K562 (cell line): Measurements from ENCODE around the gene SELENOW. TPM values are rescaled to one million over a fixed set of nuclear protein-coding genes. Genes with fewer than 3 reads are reported as not detected.

Source experiments
- ATAC-seq: fragments of 200-7000 bp; cut with Tn5 transposase; 3 replicates; pipeline ENCODE4 v1.9.1; 2020; ENCODE audit warnings: moderate library complexity
- BruUV-seq: library from RNA; stranded (reverse); fragments of 400-500 nt; replicated peaks from 2 replicates; lab custom pipeline; 2021; lab: Mats Ljungman, UMichigan
- CTCF ChIA-PET: fragments of 300-600 bp; formaldehyde crosslinking; extraction: SDS; loops from one replicate; lab custom pipeline; 2021; ENCODE audit warnings: low intra/inter-chr PET ratio; lab: Yijun Ruan, JAX
- POLR2A ChIA-PET: fragments of 300-600, 350-650 bp; sonication (Branson Sonifier 250); formaldehyde crosslinking; extraction: SDS; loops from one replicate; lab custom pipeline; 2021; ENCODE audit warnings: antibody characterized with exemption, inconsistent platforms; lab: Yijun Ruan, JAX
- DNase-seq, 4 experiments: peaks; one replicate each; pipeline versions ENCODE4 v3.0.0 to v3.0.0-alpha.2; 2011 to 2018; ENCODE audit warnings: low spot score in 3 of 4, mixed read lengths in 3 of 4; ENCODE audit errors: extremely low read depth in 1 of 4
- FAIRE-seq: peaks from 2 replicates; lab custom pipeline; 2011; peaks lifted over from hg19 to GRCh38; lab: Jason Lieb, UNC
- H2AFZ ChIP-seq: 2 replicates; pipeline ENCODE4 v1.6.0; 2011; ENCODE audit warnings: low read depth, low read length, control low read depth, inconsistent platforms
- H3K27ac ChIP-seq: fragments of 200-600 bp; 3 replicates; pipeline ENCODE4 v1.8.0; 2011; ENCODE audit warnings: low read depth, mild to moderate bottlenecking, control low read depth, inconsistent platforms, low read length, moderate library complexity, mixed read lengths; ENCODE audit errors: extremely low read depth
- H3K27me3 ChIP-seq, 2 experiments: fragments of 300-600 bp in 1 of 2; 2 replicates in 1 of 2; 3 replicates in 1 of 2; pipeline versions ENCODE4 v1.6.0 to v1.8.0; 2011; ENCODE audit warnings: inconsistent platforms in 2 of 2, low read length in 2 of 2, mild to moderate bottlenecking in 1 of 2, mixed read lengths in 1 of 2, moderate library complexity in 1 of 2; ENCODE audit not compliant: control insufficient read depth in 2 of 2, insufficient read depth in 2 of 2
- H3K36me3 ChIP-seq: fragments of 300-600 bp; 3 replicates; pipeline ENCODE4 v1.8.0; 2011; ENCODE audit warnings: mild to moderate bottlenecking, low read length, inconsistent platforms; ENCODE audit not compliant: control insufficient read depth, insufficient read depth
- H3K4me1 ChIP-seq, 2 experiments: fragments of 200-600 bp in 1 of 2; replicated peaks in 1 of 2; 2 replicates in 1 of 2; 3 replicates in 1 of 2; pipeline versions ENCODE4 v1.5.1 to v1.8.0; 2011; ENCODE audit warnings: inconsistent platforms in 2 of 2, low read length in 2 of 2, mild to moderate bottlenecking in 1 of 2, mixed read lengths in 1 of 2, moderate library complexity in 1 of 2; ENCODE audit not compliant: control insufficient read depth in 2 of 2, insufficient read depth in 2 of 2
- H3K4me2 ChIP-seq: 2 replicates; pipeline ENCODE4 v1.6.1; 2011; ENCODE audit warnings: low read length, control low read depth, inconsistent platforms, mixed read lengths; ENCODE audit not compliant: insufficient read depth
- H3K4me3 ChIP-seq: fragments of 200-600 bp; sonication (generic), shearing (Covaris generic); 2 replicates; pipeline ENCODE4 v1.5.1; 2016; ENCODE audit warnings: control low read depth, inconsistent platforms
- H3K79me2 ChIP-seq: fragments of 200-600 bp; 3 replicates; pipeline ENCODE4 v1.8.0; 2011; ENCODE audit warnings: low read length, inconsistent platforms; ENCODE audit not compliant: control insufficient read depth, insufficient read depth
- H3K9ac ChIP-seq, 2 experiments: 2 replicates each; pipeline versions ENCODE4 v1.6.0 to v1.6.1; 2011; ENCODE audit warnings: low read depth in 2 of 2, low read length in 2 of 2, control low read depth in 1 of 2, inconsistent platforms in 1 of 2, mild to moderate bottlenecking in 1 of 2, mixed read lengths in 1 of 2; ENCODE audit not compliant: insufficient read depth in 1 of 2
- H3K9me1 ChIP-seq: one replicate; pipeline ENCODE4 v1.6.0; 2011; ENCODE audit warnings: inconsistent platforms, mild to moderate bottlenecking, low read length, moderate library complexity; ENCODE audit not compliant: control insufficient read depth, insufficient read depth
- H3K9me3 ChIP-seq: replicated peaks from 2 replicates; pipeline ENCODE4 v1.5.1; 2011; ENCODE audit warnings: low read depth, low read length, inconsistent platforms; ENCODE audit not compliant: control insufficient read depth, insufficient read depth
- H4K20me1 ChIP-seq: replicated peaks from 2 replicates; pipeline ENCODE4 v1.6.1; 2011; ENCODE audit warnings: low read length, inconsistent platforms, mixed read lengths; ENCODE audit not compliant: control insufficient read depth, insufficient read depth
- DNMT1 ChIP-seq: fragments of 450-650 bp; IDR thresholded peaks from 2 replicates; pipeline ENCODE4 v1.6.1; 2016; ENCODE audit warnings: antibody characterized with exemption, mild to moderate bottlenecking
- LARP7 ChIP-seq: fragments of 450-650 bp; IDR thresholded peaks from 2 replicates; pipeline ENCODE4 v1.6.1; 2016
- PCBP2 ChIP-seq: fragments of 200-400 bp; formaldehyde crosslinking; IDR thresholded peaks from 2 replicates; pipeline ENCODE4 v1.6.1; 2018; ENCODE audit warnings: low read length, low read depth, mild to moderate bottlenecking, moderate library complexity; ENCODE audit not compliant: poor library complexity, severe bottlenecking
- RBFOX2 ChIP-seq: fragments of 200-400 bp; formaldehyde crosslinking; IDR thresholded peaks from 2 replicates; pipeline ENCODE4 v1.6.1; 2017; ENCODE audit warnings: low read depth, mild to moderate bottlenecking, low read length, moderate library complexity
- RBM34 ChIP-seq: fragments of 200-400 bp; formaldehyde crosslinking; IDR thresholded peaks from 2 replicates; pipeline ENCODE4 v1.6.1; 2018; ENCODE audit warnings: low read length, borderline replicate concordance; ENCODE audit not compliant: insufficient read depth
- RFX1 ChIP-seq: fragments of 450-650 bp; IDR thresholded peaks from 2 replicates; pipeline ENCODE4 v1.6.1; 2016; ENCODE audit warnings: mild to moderate bottlenecking, moderate library complexity
- WHSC1 ChIP-seq: IDR thresholded peaks from one replicate; pipeline ENCODE4 v1.6.1; 2012; ENCODE audit warnings: low read length, control low read depth, inconsistent platforms
- XRCC5 ChIP-seq: fragments of 200-400 bp; formaldehyde crosslinking; IDR thresholded peaks from 2 replicates; pipeline ENCODE4 v1.6.1; 2017; ENCODE audit warnings: low read depth, mild to moderate bottlenecking, low read length
- ZBTB1 ChIP-seq: sonication (generic); formaldehyde crosslinking; IDR thresholded peaks from 2 replicates; pipeline ENCODE4 v1.8.1; 2023; ENCODE audit warnings: missing genetic modification reagents, low read depth, mild to moderate bottlenecking, borderline replicate concordance
- ZKSCAN1 ChIP-seq: fragments of 150-350 bp; IDR thresholded peaks from 2 replicates; pipeline ENCODE4 v1.6.1; 2016; ENCODE audit warnings: low read depth, low read length
- ZNF140 ChIP-seq: fragments of 250-450 bp; sonication (Bioruptor Pico); IDR thresholded peaks from 2 replicates; pipeline ENCODE4 v1.8.0; 2021; ENCODE audit warnings: moderate library complexity, mild to moderate bottlenecking, inconsistent platforms
- ZNF23 ChIP-seq: fragments of 250-450 bp; sonication (Bioruptor Pico); IDR thresholded peaks from 2 replicates; pipeline ENCODE4 v1.4.0; 2020; ENCODE audit warnings: mild to moderate bottlenecking
- WGBS: fragments of 100-300 bp; shearing (Covaris generic); methylation state at CpG from one replicate; pipeline ENCODE4 v1.1.6; 2016; ENCODE audit warnings: low coverage, mixed read lengths; ENCODE audit not compliant: insufficient coverage; ENCODE audit errors: missing lambda C conversion rate; 5-methylcytosine and 5-hydroxymethylcytosine counted together
- in situ Hi-C: fragments of 300-500 bp; cut with MboI; formaldehyde crosslinking; loops from 4 replicates; pipeline ENCODE4 v1.15.0; 2018; ENCODE audit warnings: inconsistent platforms, mixed read lengths
- intact Hi-C: fragments of 100-400 bp; cut with micrococcal nuclease; formaldehyde crosslinking; loops from 2 replicates; pipeline ENCODE4 v1.14.2; 2022
- polyA plus RNA-seq, 8 experiments: library from polyadenylated mRNA; depleted of rRNA in 4 of 8; stranded (reverse) in 5 of 8; unstranded in 3 of 8; fragments of >200 nt; fragmentation: Nextera tagmentation in 2 of 8; fragmentation: Illumina TruSeq in 1 of 8; extraction: Ambion mirVana in 2 of 8; extraction: Trizol in 1 of 8; gene quantifications; 2 replicates each; pipeline versions ENCODE4 v1.2.1 to v1.2.3, GENCODE V29; 2011 to 2014; ENCODE audit warnings: inconsistent platforms in 1 of 8, missing spikeins in 1 of 8
- total RNA-seq, 7 experiments: library from RNA; depleted of rRNA in 6 of 7; stranded (reverse); fragments of >200 nt in 6 of 7; fragmentation: Illumina TruSeq in 2 of 7; extraction: Trizol in 2 of 7; gene quantifications; 2 replicates each; pipeline versions ENCODE4 v1.2.1 to v1.2.3, GENCODE V29; 2011 to 2021; ENCODE audit warnings: low replicate concordance in 1 of 7
- TF ChIP-seq, protein P1 (sequence below): fragments of 150-350 bp; IDR thresholded peaks from 2 replicates; pipeline ENCODE4 v1.6.1; 2014; ENCODE audit warnings: low read depth, mild to moderate bottlenecking, low read length, borderline replicate concordance
- TF ChIP-seq, protein P2 (sequence below): fragments of 450-650 bp; formaldehyde crosslinking; IDR thresholded peaks from 2 replicates; pipeline ENCODE4 v1.4.0; 2020; ENCODE audit warnings: mild to moderate bottlenecking, moderate library complexity
- TF ChIP-seq, protein P3 (sequence below): IDR thresholded peaks from 3 replicates; pipeline ENCODE4 v1.6.1; 2011; ENCODE audit warnings: borderline replicate concordance, mild to moderate bottlenecking, moderate library complexity; ENCODE audit not compliant: insufficient read length; ENCODE audit errors: extremely low read depth

SELENOW gene
- total and polyA plus RNA-seq, 9 of the 15 experiments (the other 6 are each of a cell fraction or from before 2014, with no cell fraction given): 91.9 to 279 (median 156) TPM

DNA sequence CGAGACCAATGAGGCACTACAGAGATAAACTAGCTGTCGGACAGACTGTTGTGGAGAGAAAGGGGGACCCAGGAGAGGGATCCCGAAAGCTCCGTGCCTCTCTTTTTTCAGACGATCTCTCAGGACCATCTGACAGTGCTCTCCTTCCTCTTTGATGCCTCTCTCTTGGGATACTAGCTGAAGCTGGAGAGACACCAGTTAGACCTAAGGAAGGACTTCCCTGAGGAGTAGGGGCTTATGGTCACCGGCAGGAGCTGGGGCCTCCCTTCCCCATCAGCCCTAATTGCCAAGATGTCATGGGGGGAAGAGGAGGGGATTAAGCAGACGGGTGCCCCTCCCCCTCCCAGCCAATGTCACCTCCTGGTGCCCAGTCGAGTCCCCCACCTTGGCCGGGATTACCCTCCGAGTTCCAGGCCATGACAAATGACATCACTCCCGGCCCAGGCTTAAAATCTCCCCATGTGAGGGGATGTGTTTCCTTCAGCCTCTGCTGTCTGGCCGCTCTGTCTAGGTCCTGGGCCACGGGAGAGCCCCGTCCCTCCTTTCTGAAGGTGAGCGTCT, 43.0 kb downstream of the SELENOW start, which contains the start of gene CRX:
CRX (plus strand) TSS at position 478 of the 561 bp plus-strand sequence. CDS start 12,507 bp downstream, outside the sequence.
- Histone ChIP-seq H4K20me1 (no peaks in the 10 kb centered on the region), H3K4me1 (peaks cover 0 to 3% of the 10 kb centered on the region in 2 experiments; a peak in 1 of 5 replicates), H3K4me3 (no peak within 1 kb of the TSS), H3K27ac (no peak within 1 kb of the TSS), H3K4me2 (no peak within 1 kb of the TSS), H2AFZ (no peak within 1 kb of the TSS), H3K9me1 (no peaks in the 10 kb centered on the region), H3K79me2 (no peaks in the 10 kb centered on the region), H3K36me3 (no peaks in the 10 kb centered on the region), H3K9ac (0 out of 4 replicates have a peak within 1 kb of the TSS, but pooled peaks of 1 of the 2 experiments have one; percentile 17), H3K27me3 (peaks cover 13 to 72% of the 10 kb centered on the region in 2 experiments; a peak in 4 of 5 replicates), H3K9me3 (no peaks in the 10 kb centered on the region)
- TF ChIP-seq RBFOX2: no peak
- TF ChIP-seq XRCC5: no peak
- TF ChIP-seq LARP7: no peak
- TF ChIP-seq ZKSCAN1: no peak
- TF ChIP-seq, protein P1, sequence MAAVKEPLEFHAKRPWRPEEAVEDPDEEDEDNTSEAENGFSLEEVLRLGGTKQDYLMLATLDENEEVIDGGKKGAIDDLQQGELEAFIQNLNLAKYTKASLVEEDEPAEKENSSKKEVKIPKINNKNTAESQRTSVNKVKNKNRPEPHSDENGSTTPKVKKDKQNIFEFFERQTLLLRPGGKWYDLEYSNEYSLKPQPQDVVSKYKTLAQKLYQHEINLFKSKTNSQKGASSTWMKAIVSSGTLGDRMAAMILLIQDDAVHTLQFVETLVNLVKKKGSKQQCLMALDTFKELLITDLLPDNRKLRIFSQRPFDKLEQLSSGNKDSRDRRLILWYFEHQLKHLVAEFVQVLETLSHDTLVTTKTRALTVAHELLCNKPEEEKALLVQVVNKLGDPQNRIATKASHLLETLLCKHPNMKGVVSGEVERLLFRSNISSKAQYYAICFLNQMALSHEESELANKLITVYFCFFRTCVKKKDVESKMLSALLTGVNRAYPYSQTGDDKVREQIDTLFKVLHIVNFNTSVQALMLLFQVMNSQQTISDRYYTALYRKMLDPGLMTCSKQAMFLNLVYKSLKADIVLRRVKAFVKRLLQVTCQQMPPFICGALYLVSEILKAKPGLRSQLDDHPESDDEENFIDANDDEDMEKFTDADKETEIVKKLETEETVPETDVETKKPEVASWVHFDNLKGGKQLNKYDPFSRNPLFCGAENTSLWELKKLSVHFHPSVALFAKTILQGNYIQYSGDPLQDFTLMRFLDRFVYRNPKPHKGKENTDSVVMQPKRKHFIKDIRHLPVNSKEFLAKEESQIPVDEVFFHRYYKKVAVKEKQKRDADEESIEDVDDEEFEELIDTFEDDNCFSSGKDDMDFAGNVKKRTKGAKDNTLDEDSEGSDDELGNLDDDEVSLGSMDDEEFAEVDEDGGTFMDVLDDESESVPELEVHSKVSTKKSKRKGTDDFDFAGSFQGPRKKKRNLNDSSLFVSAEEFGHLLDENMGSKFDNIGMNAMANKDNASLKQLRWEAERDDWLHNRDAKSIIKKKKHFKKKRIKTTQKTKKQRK: no peak
- TF ChIP-seq, protein P2, sequence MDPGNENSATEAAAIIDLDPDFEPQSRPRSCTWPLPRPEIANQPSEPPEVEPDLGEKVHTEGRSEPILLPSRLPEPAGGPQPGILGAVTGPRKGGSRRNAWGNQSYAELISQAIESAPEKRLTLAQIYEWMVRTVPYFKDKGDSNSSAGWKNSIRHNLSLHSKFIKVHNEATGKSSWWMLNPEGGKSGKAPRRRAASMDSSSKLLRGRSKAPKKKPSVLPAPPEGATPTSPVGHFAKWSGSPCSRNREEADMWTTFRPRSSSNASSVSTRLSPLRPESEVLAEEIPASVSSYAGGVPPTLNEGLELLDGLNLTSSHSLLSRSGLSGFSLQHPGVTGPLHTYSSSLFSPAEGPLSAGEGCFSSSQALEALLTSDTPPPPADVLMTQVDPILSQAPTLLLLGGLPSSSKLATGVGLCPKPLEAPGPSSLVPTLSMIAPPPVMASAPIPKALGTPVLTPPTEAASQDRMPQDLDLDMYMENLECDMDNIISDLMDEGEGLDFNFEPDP (CRISPR knock-in tag): no peak
- TF ChIP-seq ZNF140 (CRISPR knock-in tag): no peak
- TF ChIP-seq ZNF23 (CRISPR knock-in tag): no peak
- TF ChIP-seq, protein P3, sequence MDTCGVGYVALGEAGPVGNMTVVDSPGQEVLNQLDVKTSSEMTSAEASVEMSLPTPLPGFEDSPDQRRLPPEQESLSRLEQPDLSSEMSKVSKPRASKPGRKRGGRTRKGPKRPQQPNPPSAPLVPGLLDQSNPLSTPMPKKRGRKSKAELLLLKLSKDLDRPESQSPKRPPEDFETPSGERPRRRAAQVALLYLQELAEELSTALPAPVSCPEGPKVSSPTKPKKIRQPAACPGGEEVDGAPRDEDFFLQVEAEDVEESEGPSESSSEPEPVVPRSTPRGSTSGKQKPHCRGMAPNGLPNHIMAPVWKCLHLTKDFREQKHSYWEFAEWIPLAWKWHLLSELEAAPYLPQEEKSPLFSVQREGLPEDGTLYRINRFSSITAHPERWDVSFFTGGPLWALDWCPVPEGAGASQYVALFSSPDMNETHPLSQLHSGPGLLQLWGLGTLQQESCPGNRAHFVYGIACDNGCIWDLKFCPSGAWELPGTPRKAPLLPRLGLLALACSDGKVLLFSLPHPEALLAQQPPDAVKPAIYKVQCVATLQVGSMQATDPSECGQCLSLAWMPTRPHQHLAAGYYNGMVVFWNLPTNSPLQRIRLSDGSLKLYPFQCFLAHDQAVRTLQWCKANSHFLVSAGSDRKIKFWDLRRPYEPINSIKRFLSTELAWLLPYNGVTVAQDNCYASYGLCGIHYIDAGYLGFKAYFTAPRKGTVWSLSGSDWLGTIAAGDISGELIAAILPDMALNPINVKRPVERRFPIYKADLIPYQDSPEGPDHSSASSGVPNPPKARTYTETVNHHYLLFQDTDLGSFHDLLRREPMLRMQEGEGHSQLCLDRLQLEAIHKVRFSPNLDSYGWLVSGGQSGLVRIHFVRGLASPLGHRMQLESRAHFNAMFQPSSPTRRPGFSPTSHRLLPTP: no peak
- no peak for TF ChIP-seq WHSC1
- no peak for TF ChIP-seq RBM34
- no peak for TF ChIP-seq PCBP2
- TF ChIP-seq RFX1: no peak
- no peak for TF ChIP-seq ZBTB1 (CRISPR knock-in tag)
- TF ChIP-seq DNMT1: no peak
- intact Hi-C loops: no loop called here
- WGBS: 3% methylated on average over 7 of the region's 15 CpGs
- ChIA-PET CTCF (no interaction called here), POLR2A (interaction anchor here (0.8 kb wide), 1 partner anchor 9 kb away, joined by 3 read pairs; no protein-coding TSS in a partner anchor)
- no TSS peak for BruUV-seq
- no peak for ATAC-seq
- DNase-seq: no peak
- FAIRE-seq: no peak
- in situ Hi-C loops: no loop called here
